ENCODE data around the gene PDE4D. TPM values are rescaled to one million over a fixed set of nuclear protein-coding genes. Genes with fewer than 3 reads are reported as not detected.

PDE4D gene
- total and polyA plus RNA-seq, 2 experiments from 2014 or later: 4.3 to 9.7 TPM

DNA sequence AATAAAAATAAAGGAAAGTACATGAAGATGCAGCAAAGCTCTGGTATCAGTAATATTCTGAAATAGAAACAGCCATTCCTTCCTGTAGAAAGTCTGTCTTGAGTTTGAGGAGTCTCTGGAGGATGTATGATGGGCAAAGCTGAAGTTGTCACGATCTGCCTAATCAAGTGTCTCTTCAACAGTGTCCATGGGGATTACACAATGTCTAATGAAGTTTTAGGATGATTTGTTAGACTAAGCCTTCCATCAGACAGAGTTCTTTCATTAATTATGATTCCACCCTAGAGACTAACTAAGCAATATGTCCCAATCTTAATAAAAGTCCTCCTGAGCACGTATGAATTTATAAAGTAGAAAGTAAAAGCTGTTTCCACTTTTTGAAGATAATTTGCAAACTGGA is 26.9 kb downstream of the PDE4D start:
- Histone ChIP-seq H3K36me3 (ENCODE audit: low read depth) (no peaks in the 10 kb centered on the region), H3K4me1 (ENCODE audit: insufficient read depth) (no peaks in the 10 kb centered on the region), H3K9me2 (ENCODE audit: insufficient read depth) (no peaks in the 10 kb centered on the region), H3K27ac (no peak overlapping the region), H3K9ac (no peak overlapping the region), H3K4me3 (no peak overlapping the region), H2AFZ (no peak overlapping the region), H3F3A (ENCODE audit: insufficient read depth) (no peaks in the 10 kb centered on the region), H4K20me1 (ENCODE audit: insufficient read depth) (no peaks in the 10 kb centered on the region), H3K27me3 (replicated peaks; ENCODE audit: insufficient read depth) (0 out of 2 replicates have a peak, but pooled peaks cover 16% of the 10 kb centered on the region), H3K9me3 (ENCODE audit: low read depth) (no peaks in the 10 kb centered on the region), H3K79me2 (ENCODE audit: insufficient read depth) (no peaks in the 10 kb centered on the region), H3K4me2 (ENCODE audit: unreplicated experiment) (no peak overlapping the region)
- DNase-seq: no peak
- no peak for TF ChIP-seq EZH2 (IDR thresholded peaks at IDR 0.05; ENCODE audit: insufficient read depth, poor library complexity, severe bottlenecking)
- TF ChIP-seq EZH2phosphoT487 (IDR thresholded peaks at IDR 0.05; ENCODE audit: insufficient read depth, low read depth): no peak
- 31 to 35% methylated on average over 2 of the region's 2 CpGs for WGBS, 2 experiments (ENCODE audit: low coverage in 1 of 2, low lambda C conversion rate in 2 of 2, missing lambda C conversion rate in 2 of 2)
- in situ Hi-C loops (cut with MboI): no loop called here

DNA sequence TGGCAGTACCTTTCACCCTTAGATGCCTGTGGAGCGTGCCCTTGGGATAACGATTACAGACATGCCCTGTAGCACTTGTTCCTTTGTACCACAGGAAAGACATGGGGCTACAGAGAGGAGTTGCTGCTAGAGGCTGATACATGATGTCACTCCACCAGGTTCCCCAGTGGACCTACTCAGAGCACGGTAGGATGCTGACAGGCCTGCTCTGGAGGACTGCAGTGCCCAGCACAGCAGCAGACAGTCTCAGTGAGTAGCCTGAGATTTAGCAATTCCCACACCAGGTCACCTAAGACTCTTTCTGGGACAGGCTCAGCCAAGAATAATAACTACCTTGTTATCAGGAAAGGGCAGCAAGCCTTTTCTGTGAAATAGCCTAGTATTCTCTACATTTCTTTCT is 28.8 kb downstream of the PDE4D start:
- H3K79me2 ChIP-seq (ENCODE audit: insufficient read depth): no peaks in the 10 kb centered on the region
- H4K20me1 ChIP-seq (ENCODE audit: insufficient read depth): no peaks in the 10 kb centered on the region
- WGBS, 2 experiments (ENCODE audit: low coverage in 1 of 2, low lambda C conversion rate in 2 of 2, missing lambda C conversion rate in 2 of 2): 59 to 66% methylated on average over 3 of the region's 3 CpGs
- no peaks in the 10 kb centered on the region for H3F3A ChIP-seq (ENCODE audit: insufficient read depth)
- H3K4me2 ChIP-seq (ENCODE audit: unreplicated experiment): no peak overlapping the region
- no peak overlapping the region for H3K9ac ChIP-seq
- no peak for DNase-seq
- H3K9me3 ChIP-seq (ENCODE audit: low read depth): no peaks in the 10 kb centered on the region
- no peak overlapping the region for H3K27ac ChIP-seq
- in situ Hi-C loops (cut with MboI): no loop called here
- 0 out of 2 replicates have a peak, but pooled peaks cover 23% of the 10 kb centered on the region for H3K27me3 ChIP-seq (replicated peaks; ENCODE audit: insufficient read depth)
- H2AFZ ChIP-seq: no peak overlapping the region
- TF ChIP-seq EZH2phosphoT487 (IDR thresholded peaks at IDR 0.05; ENCODE audit: insufficient read depth, low read depth) (no peak), EZH2 (IDR thresholded peaks at IDR 0.05; ENCODE audit: insufficient read depth, poor library complexity, severe bottlenecking) (no peak)
- no peak overlapping the region for H3K4me3 ChIP-seq
- H3K36me3 ChIP-seq (ENCODE audit: low read depth): no peaks in the 10 kb centered on the region
- H3K9me2 ChIP-seq (ENCODE audit: insufficient read depth): no peaks in the 10 kb centered on the region
- no peaks in the 10 kb centered on the region for H3K4me1 ChIP-seq (ENCODE audit: insufficient read depth)

DNA sequence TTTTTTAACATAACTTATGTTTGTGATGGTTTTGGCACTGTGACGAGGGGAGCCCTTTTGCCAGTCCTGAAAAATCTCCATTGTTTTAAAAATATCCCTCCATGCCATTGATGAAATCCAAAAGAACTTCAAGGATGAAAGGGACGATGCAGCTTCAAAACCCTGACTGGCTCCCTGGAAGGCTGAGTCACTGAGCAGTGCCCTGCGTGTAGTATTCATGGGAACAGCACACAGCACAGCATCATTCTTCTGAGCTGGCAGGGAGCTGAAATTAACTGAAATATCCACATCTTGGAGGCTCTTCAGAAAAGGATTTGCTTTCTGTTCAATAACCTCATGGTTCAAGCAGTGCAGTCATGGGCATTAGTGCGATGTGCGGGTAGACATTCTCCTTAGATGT is 29.7 kb downstream of the PDE4D start:
- in situ Hi-C loops (cut with MboI): no loop called here
- Histone ChIP-seq H3K4me2 (ENCODE audit: unreplicated experiment) (no peak overlapping the region), H3K27ac (no peak overlapping the region), H3F3A (ENCODE audit: insufficient read depth) (no peaks in the 10 kb centered on the region), H2AFZ (no peak overlapping the region), H3K79me2 (ENCODE audit: insufficient read depth) (no peaks in the 10 kb centered on the region), H3K36me3 (ENCODE audit: low read depth) (no peaks in the 10 kb centered on the region), H3K9me2 (ENCODE audit: insufficient read depth) (no peaks in the 10 kb centered on the region), H4K20me1 (ENCODE audit: insufficient read depth) (no peaks in the 10 kb centered on the region), H3K4me1 (ENCODE audit: insufficient read depth) (no peaks in the 10 kb centered on the region), H3K9me3 (ENCODE audit: low read depth) (no peaks in the 10 kb centered on the region), H3K9ac (no peak overlapping the region), H3K27me3 (replicated peaks; ENCODE audit: insufficient read depth) (peaks cover 23% of the 10 kb centered on the region; the same call in 1 of the 2 replicates), H3K4me3 (no peak overlapping the region)
- no peak for TF ChIP-seq EZH2 (IDR thresholded peaks at IDR 0.05; ENCODE audit: insufficient read depth, poor library complexity, severe bottlenecking)
- TF ChIP-seq EZH2phosphoT487 (IDR thresholded peaks at IDR 0.05; ENCODE audit: insufficient read depth, low read depth): no peak
- DNase-seq: peak; percentile 46
- WGBS, 2 experiments (ENCODE audit: low coverage in 1 of 2, low lambda C conversion rate in 2 of 2, missing lambda C conversion rate in 2 of 2): 41 to 48% methylated on average over 5 of the region's 5 CpGs

DNA sequence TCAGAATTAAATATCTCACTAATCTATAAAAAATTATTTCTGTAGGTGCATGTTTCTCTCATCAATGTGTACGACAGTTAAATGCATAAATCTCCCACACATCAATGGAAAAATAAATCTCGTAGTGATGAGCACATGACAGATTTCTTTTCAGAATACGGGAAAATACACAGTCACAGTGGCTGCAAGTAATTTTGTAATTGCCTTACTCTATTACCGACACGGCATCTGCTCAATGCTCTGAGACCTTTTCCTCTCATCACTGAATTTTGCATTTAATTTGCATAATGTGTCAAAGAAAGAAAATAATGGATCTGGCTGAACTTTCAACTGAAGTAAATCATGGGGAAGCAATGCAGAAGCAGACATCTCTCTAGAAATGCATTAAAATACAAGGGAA is 37.2 kb downstream of the PDE4D start:
- Histone ChIP-seq H3K4me3 (no peak overlapping the region), H4K20me1 (ENCODE audit: insufficient read depth) (no peaks in the 10 kb centered on the region), H3K27ac (no peak overlapping the region), H3K79me2 (ENCODE audit: insufficient read depth) (no peaks in the 10 kb centered on the region), H3K36me3 (ENCODE audit: low read depth) (no peaks in the 10 kb centered on the region), H3K27me3 (replicated peaks; ENCODE audit: insufficient read depth) (peaks cover 33% of the 10 kb centered on the region), H3K9me2 (ENCODE audit: insufficient read depth) (no peaks in the 10 kb centered on the region), H3F3A (ENCODE audit: insufficient read depth) (no peaks in the 10 kb centered on the region), H2AFZ (no peak overlapping the region), H3K4me2 (ENCODE audit: unreplicated experiment) (no peak overlapping the region), H3K4me1 (ENCODE audit: insufficient read depth) (no peaks in the 10 kb centered on the region), H3K9me3 (ENCODE audit: low read depth) (no peaks in the 10 kb centered on the region), H3K9ac (no peak overlapping the region)
- TF ChIP-seq EZH2phosphoT487 (IDR thresholded peaks at IDR 0.05; ENCODE audit: insufficient read depth, low read depth): no peak
- TF ChIP-seq EZH2 (IDR thresholded peaks at IDR 0.05; ENCODE audit: insufficient read depth, poor library complexity, severe bottlenecking): no peak
- DNase-seq: no peak
- WGBS, 2 experiments (ENCODE audit: low coverage in 1 of 2, low lambda C conversion rate in 2 of 2, missing lambda C conversion rate in 2 of 2): 37 to 41% methylated on average over 5 of the region's 5 CpGs
- in situ Hi-C loops (cut with MboI): no loop called here

DNA sequence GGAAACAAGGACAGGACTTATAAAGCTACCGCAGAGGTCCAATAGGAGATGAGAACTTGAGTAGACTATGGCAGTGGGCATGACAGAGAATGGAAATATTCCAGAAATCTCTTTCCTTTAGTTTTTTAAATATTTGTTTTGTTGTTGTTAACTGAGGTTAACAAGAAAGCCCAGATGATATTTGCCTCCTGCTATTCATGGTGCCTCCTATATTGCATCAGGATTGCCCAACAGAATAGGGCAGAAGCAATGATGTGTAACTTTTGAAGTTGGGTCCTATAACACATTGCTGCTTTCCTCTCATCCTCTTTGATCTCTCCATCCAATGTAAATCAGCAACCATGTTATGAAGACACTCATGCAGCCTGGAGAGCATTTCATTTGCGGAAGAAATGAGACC is 42.8 kb downstream of the PDE4D start:
- Histone ChIP-seq H3K9ac (no peak overlapping the region), H3K9me2 (ENCODE audit: insufficient read depth) (no peaks in the 10 kb centered on the region), H3F3A (ENCODE audit: insufficient read depth) (no peaks in the 10 kb centered on the region), H4K20me1 (ENCODE audit: insufficient read depth) (no peaks in the 10 kb centered on the region), H3K79me2 (ENCODE audit: insufficient read depth) (no peaks in the 10 kb centered on the region), H3K4me1 (ENCODE audit: insufficient read depth) (no peaks in the 10 kb centered on the region), H2AFZ (no peak overlapping the region), H3K9me3 (ENCODE audit: low read depth) (no peaks in the 10 kb centered on the region), H3K4me3 (no peak overlapping the region), H3K27ac (no peak overlapping the region), H3K4me2 (ENCODE audit: unreplicated experiment) (no peak overlapping the region), H3K36me3 (ENCODE audit: low read depth) (no peaks in the 10 kb centered on the region), H3K27me3 (replicated peaks; ENCODE audit: insufficient read depth) (peaks cover 49% of the 10 kb centered on the region)
- in situ Hi-C loops (cut with MboI): no loop called here
- 53 to 58% methylated on average over 2 of the region's 2 CpGs for WGBS, 2 experiments (ENCODE audit: low coverage in 1 of 2, low lambda C conversion rate in 2 of 2, missing lambda C conversion rate in 2 of 2)
- TF ChIP-seq EZH2phosphoT487 (IDR thresholded peaks at IDR 0.05; ENCODE audit: insufficient read depth, low read depth) (no peak), EZH2 (IDR thresholded peaks at IDR 0.05; ENCODE audit: insufficient read depth, poor library complexity, severe bottlenecking) (no peak)
- DNase-seq: no peak

Measured in GM23248 (cell line).